ENCODE measurements around the gene CAMP. TPM values are rescaled to one million over a fixed set of nuclear protein-coding genes. Genes with fewer than 3 reads are reported as not detected.

Gene CAMP
- polyA plus RNA-seq, 1 of the 3 experiments (the other 2 are of a cell fraction), result not detected

DNA sequence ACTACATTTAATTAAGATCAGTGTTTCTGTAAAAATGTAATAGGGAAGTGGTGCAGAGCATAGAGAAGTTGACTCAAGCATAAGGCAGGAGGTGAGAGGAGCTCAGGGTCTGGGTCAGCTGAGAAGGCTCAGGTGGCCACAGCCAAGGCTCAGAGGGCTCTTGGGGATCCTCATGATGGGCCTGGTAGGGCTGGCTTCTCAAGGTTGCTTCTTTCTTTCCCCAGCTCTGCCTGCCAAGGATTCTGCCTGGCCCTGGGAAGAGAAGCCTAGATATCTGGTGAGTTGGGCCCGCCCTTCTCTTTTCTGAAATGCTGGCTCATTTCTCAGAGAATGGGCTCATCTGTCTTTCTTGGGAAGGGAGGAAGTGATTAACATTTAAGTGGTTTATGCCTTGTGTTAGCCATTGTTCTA lies 24.1 kb downstream of the CAMP start:
- Histone ChIP-seq H3K9ac (peak overlapping the region; percentile 2; the same call in 1 of the 2 replicates), H2AFZ (ENCODE audit: low read depth) (peak overlapping the region; percentile 48; the same call in 1 of the 2 replicates), H3K4me3 (ENCODE audit: low read depth in 2 of 2, low read length in 1 of 2) (no peak overlapping the region), H3K79me2 (ENCODE audit: insufficient read depth) (no peaks in the 10 kb centered on the region), H3K27me3 (ENCODE audit: insufficient read depth) (no peaks in the 10 kb centered on the region), H3K9me3 (no peaks in the 10 kb centered on the region), H3K4me1 (ENCODE audit: control insufficient read depth in 1 of 2, insufficient read depth in 2 of 2, low read depth in 1 of 2, low read length in 1 of 2) (peaks cover 2 to 18% of the 10 kb centered on the region in 2 experiments; a peak in 3 of 4 replicates), H3K27ac (ENCODE audit: low read depth in 2 of 2, low read length in 1 of 2) (peak overlapping the region in 1 of 2 experiments; percentile 68; a peak in 2 of 4 replicates), H3K9me2 (no peaks in the 10 kb centered on the region), H4K20me1 (ENCODE audit: insufficient read depth) (no peaks in the 10 kb centered on the region), H3K4me2 (no peak overlapping the region), H3F3A (replicated peaks; ENCODE audit: insufficient read depth) (peaks cover 11% of the 10 kb centered on the region), H3K36me3 (replicated peaks in 1 of 2; ENCODE audit: control insufficient read depth in 1 of 2, insufficient read depth in 2 of 2, low read length in 1 of 2) (peaks cover 0 to 10% of the 10 kb centered on the region in 2 experiments)
- CTCF ChIA-PET, result interaction anchor here (2.4 to 3.2 kb wide), 3 partner anchors 14 to 189 kb away, joined by 8 to 27 read pairs (median 10); no protein-coding TSS in a partner anchor
- 100% methylated on average over 1 of the region's 1 CpG for WGBS (ENCODE audit: low lambda C conversion rate)
- POLR2A ChIA-PET, result interaction anchor here (0.5 kb wide), 1 partner anchor 17 kb away, joined by 3 read pairs; no protein-coding TSS in a partner anchor
- DNase-seq, result no peak
- no peak for TF ChIP-seq RFX5 (IDR thresholded peaks at IDR 0.05; ENCODE audit: low read length)
- TF ChIP-seq, protein P1, sequence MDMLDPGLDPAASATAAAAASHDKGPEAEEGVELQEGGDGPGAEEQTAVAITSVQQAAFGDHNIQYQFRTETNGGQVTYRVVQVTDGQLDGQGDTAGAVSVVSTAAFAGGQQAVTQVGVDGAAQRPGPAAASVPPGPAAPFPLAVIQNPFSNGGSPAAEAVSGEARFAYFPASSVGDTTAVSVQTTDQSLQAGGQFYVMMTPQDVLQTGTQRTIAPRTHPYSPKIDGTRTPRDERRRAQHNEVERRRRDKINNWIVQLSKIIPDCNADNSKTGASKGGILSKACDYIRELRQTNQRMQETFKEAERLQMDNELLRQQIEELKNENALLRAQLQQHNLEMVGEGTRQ (IDR thresholded peaks at IDR 0.05; ENCODE audit: borderline replicate concordance, low read depth, low read length), result no peak
- no peak for TF ChIP-seq MEF2A (IDR thresholded peaks at IDR 0.05; ENCODE audit: borderline replicate concordance, low read depth)
- TF ChIP-seq YY1 (IDR thresholded peaks at IDR 0.05; ENCODE audit: low read depth), result no peak

DNA sequence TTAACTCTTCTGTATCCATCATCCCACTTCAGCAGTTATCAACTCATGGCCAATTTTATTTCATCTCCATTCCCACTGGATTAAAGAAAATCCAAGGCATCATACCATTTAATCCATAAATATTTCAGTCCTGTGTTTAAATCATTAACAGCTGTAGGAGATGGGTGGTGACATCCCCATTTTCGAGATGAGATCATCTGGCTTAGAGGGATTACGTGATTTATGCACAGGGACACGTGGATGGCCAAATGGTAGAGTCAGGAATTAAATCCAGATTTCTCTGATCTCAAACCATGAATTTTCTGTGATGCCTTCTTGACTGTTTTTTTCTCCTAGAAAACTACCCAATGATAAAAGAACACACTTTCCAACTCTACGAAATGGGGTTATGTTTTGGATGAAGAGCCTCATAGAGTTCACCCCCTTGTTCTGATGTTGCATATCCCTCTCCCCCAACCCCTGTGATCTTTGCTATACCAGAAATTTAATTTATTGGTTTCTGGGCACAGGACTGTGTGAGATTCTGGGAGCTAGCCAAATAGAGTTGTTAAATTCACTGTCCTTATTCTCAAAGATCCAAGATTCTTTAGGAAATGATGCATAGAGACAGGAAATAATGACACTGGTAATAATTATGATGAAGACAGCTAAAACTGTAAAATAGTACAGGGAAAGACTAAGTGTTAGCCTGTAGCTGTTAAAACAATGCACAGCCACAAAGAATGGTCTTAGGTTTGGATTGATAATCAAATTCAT lies 25.0 kb downstream of the CAMP start:
- TF ChIP-seq TCF12 (IDR thresholded peaks at IDR 0.05), result peak; percentile 27; the same call in 1 of the 2 replicates
- TF ChIP-seq, protein P2, sequence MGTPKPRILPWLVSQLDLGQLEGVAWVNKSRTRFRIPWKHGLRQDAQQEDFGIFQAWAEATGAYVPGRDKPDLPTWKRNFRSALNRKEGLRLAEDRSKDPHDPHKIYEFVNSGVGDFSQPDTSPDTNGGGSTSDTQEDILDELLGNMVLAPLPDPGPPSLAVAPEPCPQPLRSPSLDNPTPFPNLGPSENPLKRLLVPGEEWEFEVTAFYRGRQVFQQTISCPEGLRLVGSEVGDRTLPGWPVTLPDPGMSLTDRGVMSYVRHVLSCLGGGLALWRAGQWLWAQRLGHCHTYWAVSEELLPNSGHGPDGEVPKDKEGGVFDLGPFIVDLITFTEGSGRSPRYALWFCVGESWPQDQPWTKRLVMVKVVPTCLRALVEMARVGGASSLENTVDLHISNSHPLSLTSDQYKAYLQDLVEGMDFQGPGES (IDR thresholded peaks at IDR 0.05; ENCODE audit: low read depth, low read length), result no peak
- no peak for TF ChIP-seq MXI1 (IDR thresholded peaks at IDR 0.05; ENCODE audit: low read depth, low read length)
- TF ChIP-seq NFIC (IDR thresholded peaks at IDR 0.05; ENCODE audit: borderline replicate concordance), result no peak
- TF ChIP-seq NRF1 (IDR thresholded peaks at IDR 0.05; ENCODE audit: low read depth, low read length), result no peak
- TF ChIP-seq YY1 (IDR thresholded peaks at IDR 0.05; ENCODE audit: low read depth), result no peak
- Histone ChIP-seq H3K9me3 (no peaks in the 10 kb centered on the region), H2AFZ (ENCODE audit: low read depth) (no peak overlapping the region), H4K20me1 (ENCODE audit: insufficient read depth) (no peaks in the 10 kb centered on the region), H3K9ac (no peak overlapping the region), H3K79me2 (ENCODE audit: insufficient read depth) (no peaks in the 10 kb centered on the region), H3F3A (replicated peaks; ENCODE audit: insufficient read depth) (peaks cover 11% of the 10 kb centered on the region), H3K27ac (ENCODE audit: low read depth in 2 of 2, low read length in 1 of 2) (peak overlapping the region in 1 of 2 experiments; percentile 68; a peak in 2 of 4 replicates), H3K4me3 (ENCODE audit: low read depth in 2 of 2, low read length in 1 of 2) (no peak overlapping the region), H3K27me3 (ENCODE audit: insufficient read depth) (no peaks in the 10 kb centered on the region), H3K4me2 (0 out of 2 replicates have a peak overlapping the region, but pooled peaks have one; percentile 9), H3K36me3 (replicated peaks in 1 of 2; ENCODE audit: control insufficient read depth in 1 of 2, insufficient read depth in 2 of 2, low read length in 1 of 2) (peaks cover 0 to 10% of the 10 kb centered on the region in 2 experiments), H3K9me2 (no peaks in the 10 kb centered on the region), H3K4me1 (ENCODE audit: control insufficient read depth in 1 of 2, insufficient read depth in 2 of 2, low read depth in 1 of 2, low read length in 1 of 2) (peaks cover 2 to 18% of the 10 kb centered on the region in 2 experiments; a peak in 3 of 4 replicates)
- ChIA-PET POLR2A (no interaction called here), CTCF (interaction anchor here (1.6 to 3.2 kb wide), 5 partner anchors 15 to 188 kb away, joined by 3 to 27 read pairs (median 9); no protein-coding TSS in a partner anchor)
- 71% methylated on average over 4 of the region's 4 CpGs for WGBS (ENCODE audit: low lambda C conversion rate)
- DNase-seq, result no peak

Measured in SK-N-SH (cell line).